ENCODE measurements around the gene SLC25A2. TPM values are rescaled to one million over a fixed set of nuclear protein-coding genes. Genes with fewer than 3 reads are reported as not detected.

SLC25A2 gene
- total RNA-seq, 4 donors from 2014 or later: 0.42 to 4.8 TPM; not detected in 2

- no peak within 1 kb of the TSS for H3K27ac ChIP-seq
- TF ChIP-seq POLR2A (IDR thresholded peaks at IDR 0.05) (no peak), CTCF (IDR thresholded peaks at IDR 0.05) (no peak), EP300 (IDR thresholded peaks at IDR 0.05) (no peak)
- H3K4me1 ChIP-seq: no peaks in the 10 kb centered on the region
- H3K36me3 ChIP-seq: peaks cover 0 to 23% (median 0%) of the 10 kb centered on the region in 3 donors
- DNase-seq (ENCODE audit: low spot score in 2 of 2): no peak
- H3K27me3 ChIP-seq: no peaks in the 10 kb centered on the region
- WGBS, 2 donors: 23 to 27% methylated on average over 21 of the region's 21 CpGs
- peaks cover 0 to 96% (median 25%) of the 10 kb centered on the region in 4 donors for H3K9me3 ChIP-seq
- H3K4me3 ChIP-seq: no peak within 1 kb of the TSS
Observed at GRCh38 chr5:141330299-141331080, 26.6 kb upstream of the SLC25A2 start, which contains the start of gene PCDHGA1. TSS of gene PCDHGA1 (plus strand) at chr5:141330514.

DNA sequence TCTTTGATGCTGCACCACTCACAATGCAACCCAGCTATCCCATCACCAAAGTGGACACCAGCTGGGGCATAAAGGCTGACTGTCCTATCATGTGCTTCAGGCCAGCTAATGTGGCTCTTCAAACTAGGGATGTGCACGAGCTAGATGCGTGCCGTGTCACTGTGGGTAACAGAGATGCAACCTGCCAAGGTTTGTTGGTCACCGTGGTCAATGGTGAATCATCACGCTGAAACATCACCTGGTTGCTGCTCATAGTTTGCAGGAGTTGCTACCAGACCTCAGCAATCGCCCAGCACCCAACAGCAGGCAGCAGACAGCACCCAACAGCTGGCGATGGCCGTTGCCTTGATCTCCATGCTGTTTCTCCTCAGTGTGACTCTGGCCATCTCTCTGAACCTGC lies 24.4 kb upstream of the SLC25A2 start:
- Histone ChIP-seq H3K4me3 (no peak overlapping the region), H3K9me3 (peaks cover 0 to 93% (median 22%) of the 10 kb centered on the region in 4 donors), H3K36me3 (peaks cover 0 to 32% (median 0%) of the 10 kb centered on the region in 3 donors), H3K27ac (no peak overlapping the region), H3K4me1 (no peaks in the 10 kb centered on the region), H3K27me3 (no peaks in the 10 kb centered on the region)
- DNase-seq (ENCODE audit: low spot score in 2 of 2): no peak
- TF ChIP-seq CTCF (IDR thresholded peaks at IDR 0.05): no peak
- no peak for TF ChIP-seq POLR2A (IDR thresholded peaks at IDR 0.05)
- no peak for TF ChIP-seq EP300 (IDR thresholded peaks at IDR 0.05)
- WGBS, 2 donors: 92 to 93% methylated on average over 8 of the region's 8 CpGs

DNA sequence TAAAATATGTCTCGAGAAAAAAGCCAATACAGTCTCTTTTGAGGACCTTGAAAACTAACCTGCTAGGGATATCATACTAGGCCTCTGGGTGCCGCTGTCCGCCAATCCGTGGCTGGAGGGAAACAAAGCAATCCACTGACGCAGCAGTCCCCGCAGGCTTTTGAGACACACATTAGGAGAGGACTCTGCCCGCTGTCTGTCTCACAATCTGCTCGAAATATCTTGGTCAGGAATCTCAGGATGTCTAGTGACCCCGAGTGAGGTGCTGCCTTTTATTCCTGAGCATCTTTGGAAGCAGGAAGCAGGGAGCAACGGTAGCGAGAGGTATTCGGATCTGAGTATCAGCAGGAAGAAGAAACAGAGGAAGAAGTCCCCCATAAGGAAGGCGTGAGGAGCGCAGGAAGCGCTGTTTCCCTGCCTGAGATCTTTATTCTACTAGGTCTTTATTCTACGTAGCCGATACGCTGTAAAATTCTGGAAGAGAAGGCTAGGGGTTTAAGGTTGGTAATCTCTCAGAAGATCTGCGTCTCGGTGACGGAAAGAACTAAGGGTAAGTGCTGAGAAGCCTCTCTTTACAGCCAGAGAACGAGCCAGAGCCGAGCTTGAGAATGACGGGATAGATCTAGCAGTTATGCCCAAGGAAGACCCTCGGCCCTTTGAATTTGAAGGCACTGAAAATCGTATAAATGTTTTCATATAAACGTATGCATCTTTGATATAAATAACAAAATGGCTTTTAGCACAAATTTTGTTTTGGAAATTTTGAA lies 22.4 kb upstream of the SLC25A2 start:
- Histone ChIP-seq H3K36me3 (peaks cover 0 to 30% (median 0%) of the 10 kb centered on the region in 3 donors), H3K4me3 (peak overlapping the region in 3 of 4 donors; percentile 3 to 47 (median 16)), H3K4me1 (peaks cover 0 to 2% (median under 1%) of the 10 kb centered on the region in 4 donors), H3K27me3 (no peaks in the 10 kb centered on the region), H3K9me3 (peaks cover 0 to 93% (median 22%) of the 10 kb centered on the region in 4 donors), H3K27ac (peak overlapping the region in 3 of 4 donors; percentile 41 to 69 (median 52))
- 14 to 19% methylated on average over 27 of the region's 27 CpGs for WGBS, 2 donors
- peak; percentile 11 to 57 (median 15) for TF ChIP-seq CTCF (IDR thresholded peaks at IDR 0.05)
- TF ChIP-seq POLR2A (IDR thresholded peaks at IDR 0.05): peak; percentile 12 to 40
- TF ChIP-seq EP300 (IDR thresholded peaks at IDR 0.05): peak in 1 of 2 donors; percentile 52
- peak in 1 of 2 donors; percentile 23 for DNase-seq (ENCODE audit: low spot score in 2 of 2)

GRCh38 chr5:141322261-141322660 lies 18.4 kb upstream of the SLC25A2 start:
- Histone ChIP-seq H3K36me3 (peaks cover 0 to 42% (median 13%) of the 10 kb centered on the region in 3 donors), H3K27ac (no peak overlapping the region), H3K27me3 (no peaks in the 10 kb centered on the region), H3K4me1 (peaks cover 0 to 11% (median 7%) of the 10 kb centered on the region in 4 donors), H3K4me3 (no peak overlapping the region), H3K9me3 (peaks cover 8 to 85% (median 34%) of the 10 kb centered on the region in 4 donors)
- 87 to 93% methylated on average over 3 of the region's 3 CpGs for WGBS, 2 donors
- no peak for TF ChIP-seq POLR2A (IDR thresholded peaks at IDR 0.05)
- TF ChIP-seq EP300 (IDR thresholded peaks at IDR 0.05): no peak
- TF ChIP-seq CTCF (IDR thresholded peaks at IDR 0.05): no peak
- DNase-seq (ENCODE audit: low spot score in 2 of 2): no peak
